Measurements from ENCODE around the gene TRAPPC11.

DNA sequence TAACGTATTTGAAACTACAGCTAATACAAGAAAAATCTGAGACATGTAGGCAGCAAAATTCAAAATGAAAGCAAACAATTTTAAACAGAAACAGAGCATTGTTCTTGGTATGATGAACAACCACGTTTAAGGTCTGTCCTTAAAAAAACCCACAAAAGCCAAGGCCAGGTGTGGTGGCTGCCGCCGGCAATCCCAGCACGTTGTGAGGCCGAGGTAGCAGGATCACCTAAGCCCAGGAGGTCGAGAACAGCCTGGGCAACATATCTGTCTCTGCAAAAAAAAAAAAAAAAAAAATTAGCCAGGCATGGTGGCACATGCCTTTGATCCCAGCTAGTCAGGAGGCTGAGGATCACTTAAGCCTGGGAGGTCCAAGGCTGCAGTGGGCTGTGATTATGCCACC, 13.8 kb upstream of the TRAPPC11 start:
- TF ChIP-seq POLR2A (IDR thresholded peaks at IDR 0.05; ENCODE audit: low read length) (no peak), GATA1 (IDR thresholded peaks at IDR 0.05; ENCODE audit: low read depth, low read length) (no peak)
